GM19372 (cell line): ENCODE measurements around the gene DCAF4.
"Not testable (repeated sequence)": the region's sequence is repeated elsewhere in the genome, so short reads cannot be mapped to it uniquely, and the experiment has no call there.

Experiments used
- ATAC-seq: cut with Tn5 transposase; IDR thresholded peaks from one replicate; pipeline ENCODE4 v1.9.1; 2021; ENCODE audit warnings: mild to moderate bottlenecking, low read depth, moderate library complexity; ENCODE audit not compliant: unreplicated experiment

DCAF4 gene

DNA sequence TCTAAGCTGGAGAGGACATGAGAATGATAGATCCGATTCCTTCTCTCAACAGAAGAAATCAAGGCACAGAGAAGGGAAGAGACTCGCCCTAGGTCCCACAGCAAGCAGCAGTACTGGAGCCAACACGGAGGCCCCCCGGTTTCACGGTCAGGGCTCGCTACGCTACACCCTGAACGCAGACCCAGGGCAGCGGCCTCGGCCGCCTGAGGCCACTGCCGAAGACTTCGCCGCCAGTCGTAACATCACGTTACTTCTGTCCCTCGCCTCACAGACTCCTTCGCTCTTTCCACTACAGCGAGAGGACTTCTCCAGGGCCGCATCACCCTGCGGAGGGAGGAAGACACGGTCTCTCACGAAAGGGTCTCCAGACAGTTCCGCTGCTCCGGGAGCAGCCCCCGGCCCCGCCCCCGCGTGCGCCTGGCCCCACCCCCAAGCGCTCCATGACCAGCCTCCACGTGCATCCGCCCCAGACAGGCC, 411 bp upstream of the DCAF4 start:
- peak; percentile 27 for ATAC-seq

- ATAC-seq: no peak
These were observed 2.6 kb downstream of the DCAF4 start for GRCh38 chr14:72928872-72929271.

- ATAC-seq: no peak
These were observed 3.2 kb downstream of the DCAF4 start for GRCh38 chr14:72929316-72930080.

DNA sequence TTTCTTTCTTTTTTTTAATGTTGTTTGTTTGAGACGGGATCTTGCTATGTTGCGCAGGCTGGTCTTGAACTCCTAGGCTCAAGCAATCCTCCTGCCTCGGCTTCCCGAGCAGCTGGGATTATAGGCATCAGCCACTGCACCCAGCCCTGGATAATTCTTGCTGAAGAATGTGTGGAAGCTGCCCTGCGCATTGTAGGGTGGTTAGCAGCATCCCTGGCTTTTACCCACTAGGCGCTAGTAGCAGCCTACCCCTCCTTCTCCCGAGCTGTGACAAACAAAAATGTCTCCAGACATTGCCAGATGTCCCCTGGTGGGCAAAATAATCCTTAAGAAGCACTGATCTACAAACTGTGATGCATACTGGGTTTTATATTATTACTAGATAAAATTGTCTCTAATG, 6.6 kb downstream of the DCAF4 start:
- no peak for ATAC-seq

DNA sequence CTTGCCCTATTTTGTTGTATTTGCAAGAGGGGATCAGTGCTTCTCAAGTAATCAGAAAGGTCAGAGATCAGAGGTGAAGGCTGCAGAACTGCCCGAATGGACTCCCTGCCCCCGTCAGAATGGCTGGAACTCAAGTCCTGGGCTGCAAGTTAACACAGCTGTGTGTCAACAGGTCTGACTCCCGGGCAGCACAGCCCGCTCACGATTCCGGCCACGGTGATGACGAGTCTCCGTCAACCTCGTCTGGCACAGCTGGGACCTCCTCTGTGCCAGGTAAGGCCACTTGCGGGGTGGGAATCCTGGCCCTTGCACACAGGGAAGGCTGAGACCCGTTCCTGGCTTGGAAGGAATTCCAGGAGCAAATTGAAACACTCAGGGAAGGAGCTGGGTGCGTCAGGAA, 13.4 kb downstream of the DCAF4 start:
- no peak for ATAC-seq

DNA sequence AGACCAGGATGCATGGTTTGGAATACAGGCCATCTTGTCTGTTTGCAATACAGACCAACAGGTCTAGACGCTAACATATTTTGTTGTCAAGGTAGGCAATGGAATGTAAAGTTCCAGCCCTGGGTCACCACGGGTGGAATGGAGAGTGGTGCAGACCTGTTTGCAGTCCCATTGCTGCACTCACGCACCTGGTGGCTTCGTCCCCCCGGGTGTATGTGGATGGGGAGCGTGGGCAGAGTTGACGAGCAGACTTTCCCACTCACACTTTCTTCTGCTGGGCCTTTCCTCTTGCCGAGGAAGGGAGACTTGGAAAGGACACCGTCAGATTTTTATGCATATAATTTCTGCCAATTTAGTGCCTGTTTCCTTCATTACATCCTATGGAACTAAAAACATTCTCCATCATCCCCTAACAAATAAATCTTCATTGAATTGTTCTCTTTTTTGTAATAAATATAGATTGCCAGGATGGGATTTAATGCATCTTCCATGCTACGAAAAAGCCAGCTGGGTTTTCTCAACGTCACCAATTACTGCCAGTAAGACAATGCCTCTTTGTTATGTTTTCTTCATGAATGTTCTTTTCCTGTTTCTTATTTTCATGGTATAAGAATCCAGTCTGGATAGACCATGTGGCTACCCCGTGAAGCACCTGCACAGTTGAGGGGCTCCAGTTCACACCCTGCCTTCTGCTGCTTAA, 15.2 kb downstream of the DCAF4 start:
- ATAC-seq: no peak

- ATAC-seq: no peak
These were observed 16.7 kb downstream of the DCAF4 start for GRCh38 chr14:72942934-72943333.

DNA sequence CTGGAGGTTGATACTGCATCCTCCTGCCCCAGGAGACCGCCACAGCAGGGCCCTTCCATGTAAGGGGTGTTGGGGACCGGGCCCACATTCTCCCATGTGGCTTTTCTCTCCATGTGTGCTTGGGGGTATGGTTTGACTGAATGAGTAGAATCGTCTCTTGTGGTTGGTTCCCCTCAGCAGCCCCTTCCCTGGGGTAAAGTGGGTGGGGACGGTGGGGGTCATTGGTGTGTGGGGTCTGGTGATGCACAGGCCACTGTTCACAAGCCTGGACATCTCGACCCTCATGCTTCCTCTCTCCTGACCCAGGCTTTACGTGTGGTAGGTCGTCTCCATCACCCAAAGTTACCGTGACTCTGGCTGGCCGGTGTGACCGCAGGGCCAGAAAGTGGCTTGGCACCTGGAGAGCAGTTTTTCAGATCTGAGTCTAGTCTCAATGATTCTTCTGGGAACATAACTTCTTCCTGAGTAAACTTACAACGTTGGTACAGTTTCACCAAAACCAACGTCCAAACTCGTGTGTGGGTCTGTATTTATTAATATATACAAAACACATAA, 17.7 kb downstream of the DCAF4 start:
- no peak for ATAC-seq

GRCh38 chr14:72945356-72946027, 19.2 kb downstream of the DCAF4 start:
- ATAC-seq: no peak

GRCh38 chr14:72946491-72946890, 20.2 kb downstream of the DCAF4 start:
- no peak for ATAC-seq

GRCh38 chr14:72947366-72948160, 21.3 kb downstream of the DCAF4 start:
- ATAC-seq: no peak

GRCh38 chr14:72948481-72949138, 22.3 kb downstream of the DCAF4 start:
- ATAC-seq: no peak

DNA sequence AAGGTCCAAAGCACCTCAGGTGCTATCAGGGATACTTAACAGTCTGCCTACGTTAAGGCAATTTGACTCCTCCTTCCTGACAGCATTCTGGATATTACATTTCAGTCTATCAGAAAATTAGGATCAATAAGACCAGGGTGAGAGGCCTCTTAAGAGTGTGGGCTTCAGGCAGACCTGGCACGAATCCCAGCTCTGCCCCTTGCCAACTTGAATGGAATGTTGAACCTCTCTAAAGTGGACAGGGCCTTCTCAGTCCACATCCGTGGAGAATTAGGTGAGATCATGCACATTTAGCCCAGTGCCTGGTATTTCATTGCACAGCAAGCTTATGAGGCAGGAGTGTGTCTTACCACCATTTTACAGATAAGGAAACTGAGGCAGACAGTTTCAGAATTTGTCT, 25.9 kb downstream of the DCAF4 start:
- no peak for ATAC-seq

GRCh38 chr14:72956741-72957140, 30.5 kb downstream of the DCAF4 start:
- not testable (repeated sequence) for ATAC-seq

DNA sequence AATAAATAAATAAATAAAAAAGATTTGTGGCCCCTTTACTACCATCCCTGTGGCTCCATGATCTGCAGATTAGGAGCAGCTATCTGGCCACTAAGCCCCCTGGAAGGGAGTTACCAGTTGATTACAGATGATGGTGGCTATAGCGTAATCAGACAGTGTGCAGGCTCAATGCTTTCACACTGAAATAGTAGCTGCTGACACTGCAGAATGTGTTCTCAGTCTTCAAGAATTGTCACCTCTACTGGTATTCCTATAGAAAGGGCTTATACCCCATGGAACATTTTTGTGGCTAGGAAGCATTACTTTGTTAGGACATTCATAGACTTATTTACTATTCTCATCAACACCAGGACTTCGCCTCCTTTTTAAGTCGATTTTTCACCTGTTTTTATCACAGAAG, 30.9 kb downstream of the DCAF4 start:
- no peak for ATAC-seq

- ATAC-seq: no peak
These were observed 32.3 kb downstream of the DCAF4 start for GRCh38 chr14:72958548-72958947.

DNA sequence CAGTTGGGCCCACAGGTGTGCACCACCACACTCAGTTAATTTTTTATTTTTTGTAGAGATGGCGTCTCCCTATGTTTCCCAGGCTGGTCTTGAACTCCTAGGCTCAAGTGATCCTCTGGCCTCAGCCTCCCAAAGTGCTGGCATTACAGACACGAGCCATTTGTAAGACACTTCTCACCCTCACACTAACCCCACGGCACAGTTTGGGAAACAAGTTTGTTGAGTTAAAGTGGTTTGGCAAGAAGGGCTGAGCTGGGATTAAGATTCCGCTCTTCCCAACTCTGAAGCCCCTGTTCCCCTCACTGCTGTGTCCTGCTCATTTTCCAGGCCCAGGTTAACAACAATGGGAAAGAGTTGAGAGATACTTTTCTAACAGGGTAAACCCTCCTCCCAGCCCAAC, 34.8 kb downstream of the DCAF4 start:
- not testable (repeated sequence) for ATAC-seq

- no peak for ATAC-seq
These were observed 35.5 kb downstream of the DCAF4 start for GRCh38 chr14:72961579-72962335.

- ATAC-seq: not testable (repeated sequence)
These were observed 36.1 kb downstream of the DCAF4 start for GRCh38 chr14:72962336-72962754.
